ENCODE results near the gene C15orf39. TPM values are rescaled to one million over a fixed set of nuclear protein-coding genes. Genes with fewer than 3 reads are reported as not detected.
"Not testable (repeated sequence)": the region's sequence is repeated elsewhere in the genome, so short reads cannot be mapped to it uniquely, and the experiment has no call there.

The C15orf39 gene
- total RNA-seq, 2 experiments from 2014 or later = 14.1 to 14.2 TPM

DNA sequence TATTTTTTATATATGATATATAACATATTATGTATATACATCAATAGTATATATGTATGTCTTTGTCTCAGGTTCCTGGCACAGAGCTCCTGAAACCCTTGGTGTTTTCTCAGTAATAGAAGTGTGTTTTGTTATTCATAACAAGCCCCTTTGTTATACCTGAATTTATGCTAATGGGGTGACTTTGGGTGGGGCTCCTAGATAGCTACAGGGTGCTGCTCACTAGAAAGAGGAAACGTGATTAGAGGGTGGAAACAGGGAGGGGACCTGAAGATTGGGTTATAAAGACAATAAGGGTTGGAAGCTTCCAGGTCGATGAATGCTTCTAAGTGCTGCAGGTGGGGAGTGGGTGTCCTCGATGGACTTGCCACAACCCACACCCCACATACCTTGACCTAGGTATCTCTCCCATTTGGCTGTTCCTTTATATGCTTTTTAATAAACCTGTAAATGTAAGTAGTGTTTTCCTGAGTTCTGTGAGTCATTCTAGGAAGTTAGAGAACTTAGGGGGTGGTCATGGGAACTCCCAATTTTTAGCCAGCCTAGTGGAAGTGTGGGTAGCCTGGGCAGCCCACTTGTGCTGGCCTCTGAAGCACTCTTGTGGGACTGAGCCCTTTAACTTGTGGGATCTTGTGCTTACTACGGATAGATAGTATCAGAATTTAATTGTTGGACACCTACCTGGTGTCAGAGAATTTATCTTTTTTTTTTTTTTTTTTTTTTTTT is 36.9 kb upstream of the C15orf39 start:
- H3K9me3 Mint-ChIP-seq = no peaks in the 10 kb centered on the region
- no peak overlapping the region for H3K27ac Mint-ChIP-seq
- H3K4me1 Mint-ChIP-seq (ENCODE audit: low read depth) = peaks cover 7% of the 10 kb centered on the region
- no peak overlapping the region for H3K4me3 Mint-ChIP-seq
- no peak for DNase-seq
- intact Hi-C loops (cut with micrococcal nuclease) = no loop called here
- H3K27me3 Mint-ChIP-seq = peaks cover 4% of the 10 kb centered on the region
- CTCF ChIA-PET = no interaction called here
- no peaks in the 10 kb centered on the region for H3K36me3 Mint-ChIP-seq
- POLR2A ChIA-PET = no interaction called here

DNA sequence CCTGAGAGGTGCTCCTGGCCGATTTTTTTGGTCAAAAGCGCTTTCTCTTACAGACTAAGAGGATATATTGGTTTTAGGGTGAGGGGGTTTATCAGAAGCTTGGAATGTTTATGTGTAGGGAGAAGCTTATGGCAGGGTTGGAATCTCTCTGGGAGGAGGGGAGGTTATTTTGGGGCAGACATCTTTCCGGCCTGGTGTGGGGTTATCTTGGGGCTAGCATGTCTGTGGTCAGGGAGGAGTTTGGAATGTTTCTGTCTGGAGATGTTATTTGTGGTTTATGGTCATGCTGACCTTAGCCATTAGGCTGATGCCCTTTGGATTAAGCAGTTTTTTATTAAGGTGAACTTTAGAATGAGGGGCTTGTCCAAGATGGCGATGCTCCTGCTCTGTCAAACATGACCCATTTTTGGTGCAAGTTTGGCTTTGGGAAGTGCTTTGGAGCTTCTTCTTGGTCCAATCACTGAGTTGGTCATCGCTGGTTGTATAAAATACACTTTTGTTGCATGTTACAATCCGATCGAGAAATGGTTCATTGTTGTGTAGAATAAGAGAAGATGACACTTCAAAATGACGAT is 35.1 kb upstream of the C15orf39 start:
- H3K36me3 Mint-ChIP-seq; POLR2A ChIA-PET; H3K27ac Mint-ChIP-seq; intact Hi-C loops (cut with micrococcal nuclease); H3K9me3 Mint-ChIP-seq; DNase-seq; H3K4me3 Mint-ChIP-seq; H3K27me3 Mint-ChIP-seq: not testable (repeated sequence)
- CTCF ChIA-PET = interaction anchor here (0.6 kb wide), 1 partner anchor 178 kb away, joined by 3 read pairs; no protein-coding TSS in a partner anchor
- peaks cover 16% of the 10 kb centered on the region for H3K4me1 Mint-ChIP-seq (ENCODE audit: low read depth)

DNA sequence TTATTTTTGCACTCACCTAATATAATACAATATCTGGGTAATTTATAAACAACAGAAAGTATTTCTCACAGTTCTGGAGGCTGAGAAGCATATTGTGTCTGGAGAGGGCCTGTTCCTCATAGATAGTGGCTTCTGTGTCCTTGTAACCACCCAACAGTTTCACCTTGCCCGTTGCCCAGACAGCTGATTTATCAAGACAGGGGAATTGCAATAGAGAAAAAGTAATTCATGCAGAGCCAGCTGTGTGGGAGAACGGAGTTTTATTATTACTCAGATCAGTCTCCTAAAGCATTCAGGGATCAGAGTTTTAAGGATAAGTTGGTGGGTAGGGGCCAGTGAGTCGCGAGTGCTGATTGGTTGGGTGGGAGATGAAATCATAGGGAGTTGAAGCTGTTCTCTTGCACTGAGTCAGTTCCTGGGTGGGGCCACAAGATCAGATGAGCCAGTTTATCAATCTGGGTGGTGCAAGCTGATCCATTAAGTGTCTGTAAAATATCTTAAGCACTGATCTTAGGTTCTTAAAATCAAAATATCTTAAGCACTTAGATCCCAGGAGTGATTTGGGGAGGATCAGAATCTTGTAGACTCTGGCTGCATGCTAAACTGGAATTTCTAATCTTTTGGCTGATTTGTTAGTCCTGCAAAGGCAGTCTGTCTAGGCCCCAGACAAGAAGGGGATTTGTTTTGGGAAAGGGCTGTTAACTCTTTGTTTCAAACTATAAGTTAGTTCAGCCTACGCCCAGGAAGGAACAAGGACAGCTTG is 33.9 kb upstream of the C15orf39 start:
- CTCF ChIA-PET = interaction anchor here (0.6 kb wide), 1 partner anchor 162 kb away, joined by 3 read pairs; no protein-coding TSS in a partner anchor

DNA sequence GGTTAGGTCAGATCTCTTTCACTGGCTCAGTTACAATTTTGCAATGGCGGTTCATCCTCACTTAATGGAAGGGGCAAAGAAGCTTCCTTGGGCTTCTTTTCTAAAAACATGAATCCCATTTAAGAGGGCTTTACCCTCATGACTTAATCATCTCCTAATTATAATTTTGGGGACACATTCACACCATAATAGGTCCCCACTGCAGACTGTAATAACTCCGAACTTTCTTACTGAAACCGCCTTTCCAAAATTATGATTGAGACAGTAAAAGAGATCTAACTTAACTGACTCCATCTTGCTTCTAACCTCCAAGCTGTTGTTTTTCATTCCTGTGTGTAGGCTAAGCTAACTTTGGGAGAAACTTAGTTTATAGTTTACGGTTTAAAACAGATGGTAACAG is 33.3 kb upstream of the C15orf39 start:
- no peaks in the 10 kb centered on the region for H3K27me3 Mint-ChIP-seq
- H3K27ac Mint-ChIP-seq = no peak overlapping the region
- H3K9me3 Mint-ChIP-seq = no peaks in the 10 kb centered on the region
- no peak overlapping the region for H3K4me3 Mint-ChIP-seq
- peaks cover 17% of the 10 kb centered on the region for H3K4me1 Mint-ChIP-seq (ENCODE audit: low read depth)
- DNase-seq = no peak
- no peaks in the 10 kb centered on the region for H3K36me3 Mint-ChIP-seq
- CTCF ChIA-PET = interaction anchor here (0.6 kb wide), 1 partner anchor 161 kb away, joined by 3 read pairs; no protein-coding TSS in a partner anchor
- POLR2A ChIA-PET = no interaction called here
- intact Hi-C loops (cut with micrococcal nuclease) = no loop called here

More for the DNA sequence above, 33.9 kb upstream of the C15orf39 start:
- no peak overlapping the region for H3K4me3 Mint-ChIP-seq
- intact Hi-C loops (cut with micrococcal nuclease) = no loop called here
- peak; percentile 59 for DNase-seq
- H3K4me1 Mint-ChIP-seq (ENCODE audit: low read depth) = peaks cover 17% of the 10 kb centered on the region
- no peak overlapping the region for H3K27ac Mint-ChIP-seq
- POLR2A ChIA-PET = no interaction called here
- no peaks in the 10 kb centered on the region for H3K27me3 Mint-ChIP-seq
- no peaks in the 10 kb centered on the region for H3K9me3 Mint-ChIP-seq
- H3K36me3 Mint-ChIP-seq = no peaks in the 10 kb centered on the region

DNA sequence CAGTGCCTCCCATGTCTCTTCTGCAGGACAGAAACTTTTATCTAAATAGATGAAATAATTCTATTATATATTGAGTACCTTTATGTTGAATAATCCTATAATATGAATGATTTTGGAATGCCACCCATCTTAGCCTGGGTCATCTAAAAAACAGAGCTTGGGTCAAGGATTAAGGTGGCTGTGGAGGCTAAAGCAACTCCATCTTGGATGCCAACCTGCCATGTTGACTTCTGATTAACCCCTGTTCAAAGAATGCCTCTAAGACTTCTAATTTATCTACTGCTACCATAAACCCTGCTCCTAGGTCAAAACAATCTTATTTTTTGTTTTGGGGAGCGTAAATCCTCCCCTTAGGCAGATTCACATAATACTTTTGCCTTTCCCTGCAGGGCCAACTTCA is 31.5 kb upstream of the C15orf39 start:
- Mint-ChIP-seq H3K27me3 (no peaks in the 10 kb centered on the region), H3K27ac (no peak overlapping the region), H3K4me3 (no peak overlapping the region), H3K9me3 (no peaks in the 10 kb centered on the region), H3K4me1 (ENCODE audit: low read depth) (peaks cover 17% of the 10 kb centered on the region), H3K36me3 (no peaks in the 10 kb centered on the region)
- POLR2A ChIA-PET = no interaction called here
- intact Hi-C loops (cut with micrococcal nuclease) = no loop called here
- CTCF ChIA-PET = no interaction called here
- no peak for DNase-seq

DNA sequence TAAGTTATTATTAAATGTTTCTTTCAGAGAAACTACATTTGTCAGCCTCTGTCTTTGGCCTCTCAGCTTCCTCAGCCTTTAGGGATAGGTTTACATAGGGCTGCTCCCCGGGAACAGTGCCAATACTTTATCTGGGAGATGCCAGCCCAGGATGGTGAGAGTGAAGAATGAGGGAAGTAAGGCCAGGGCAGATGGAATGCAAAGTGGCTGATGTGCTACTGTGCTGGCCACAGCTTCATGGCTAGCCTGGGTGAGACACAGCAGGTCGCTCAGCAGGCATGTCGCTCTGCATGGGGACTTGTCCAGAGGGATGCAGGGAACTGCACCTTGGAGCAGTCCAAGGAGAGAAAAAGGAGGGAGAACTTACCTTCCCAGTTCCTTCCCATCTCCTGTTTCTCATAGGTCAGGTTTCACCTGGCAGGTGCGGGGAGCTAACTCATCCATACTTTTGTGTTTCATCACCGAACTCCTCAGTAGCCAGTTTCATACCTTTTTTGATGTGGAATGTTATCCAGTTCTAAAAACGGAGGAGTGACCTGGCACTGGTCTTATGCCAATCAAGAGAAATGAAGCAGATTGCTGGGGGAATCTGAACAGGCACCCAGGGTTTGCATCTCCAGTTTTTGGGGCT is 30.9 kb upstream of the C15orf39 start:
- CTCF ChIA-PET = no interaction called here
- POLR2A ChIA-PET = no interaction called here
- intact Hi-C loops (cut with micrococcal nuclease) = no loop called here
- Mint-ChIP-seq H3K4me1 (ENCODE audit: low read depth) (peaks cover 17% of the 10 kb centered on the region), H3K36me3 (no peaks in the 10 kb centered on the region), H3K27ac (no peak overlapping the region), H3K9me3 (no peaks in the 10 kb centered on the region), H3K27me3 (no peaks in the 10 kb centered on the region), H3K4me3 (no peak overlapping the region)
- DNase-seq = no peak

DNA sequence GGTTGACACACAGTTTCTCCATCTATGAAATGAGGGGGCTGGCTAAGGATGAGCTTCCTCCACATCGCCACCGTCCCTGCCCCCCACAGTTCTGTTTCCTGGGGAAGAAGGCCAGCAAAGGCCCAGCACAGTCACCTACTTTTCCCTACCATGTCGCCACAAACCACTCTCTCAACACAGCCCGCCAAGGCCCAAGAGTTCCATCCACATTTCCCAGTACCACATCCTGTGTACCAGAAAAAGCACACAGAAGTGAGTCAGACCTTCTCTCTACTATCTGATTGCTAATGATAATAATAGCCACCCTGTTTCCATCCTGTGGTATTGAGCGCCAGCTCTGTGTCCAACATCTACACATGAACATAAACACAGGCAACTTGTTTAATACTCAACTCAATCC is 30.3 kb upstream of the C15orf39 start:
- peak; percentile 43 for DNase-seq
- Mint-ChIP-seq H3K4me3 (no peak overlapping the region), H3K9me3 (no peaks in the 10 kb centered on the region), H3K27me3 (no peaks in the 10 kb centered on the region), H3K4me1 (ENCODE audit: low read depth) (peaks cover 17% of the 10 kb centered on the region), H3K27ac (no peak overlapping the region), H3K36me3 (no peaks in the 10 kb centered on the region)
- CTCF ChIA-PET = no interaction called here
- POLR2A ChIA-PET = no interaction called here
- intact Hi-C loops (cut with micrococcal nuclease) = no loop called here

DNA sequence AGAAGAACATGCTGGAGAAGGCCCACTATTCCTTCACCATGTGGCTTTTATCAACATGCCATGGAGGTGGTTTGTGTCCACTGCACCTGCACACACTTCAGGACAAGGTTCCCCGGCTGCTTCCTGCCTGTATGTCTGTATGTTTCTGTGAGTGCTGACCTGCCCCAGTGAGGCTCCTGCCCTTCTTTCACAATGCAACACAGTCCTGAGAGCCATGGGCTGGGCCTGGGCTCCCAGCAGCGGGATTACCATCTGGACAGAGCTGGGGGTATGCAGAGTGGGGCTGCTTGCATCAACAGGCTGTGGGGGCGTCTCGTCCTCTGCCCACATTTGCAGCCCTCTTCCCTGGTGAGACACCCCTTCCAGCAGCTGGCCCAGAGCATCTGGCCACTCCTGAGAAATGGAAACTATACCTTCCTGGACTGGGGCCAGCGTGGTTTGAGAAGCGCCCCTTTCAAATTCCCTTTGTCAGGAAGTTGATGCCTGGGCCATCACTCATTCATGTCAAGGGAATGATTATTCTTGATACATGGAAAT is 29.3 kb upstream of the C15orf39 start:
- H3K4me1 Mint-ChIP-seq (ENCODE audit: low read depth) = peaks cover 17% of the 10 kb centered on the region
- no peaks in the 10 kb centered on the region for H3K27me3 Mint-ChIP-seq
- H3K36me3 Mint-ChIP-seq = no peaks in the 10 kb centered on the region
- CTCF ChIA-PET = no interaction called here
- POLR2A ChIA-PET = no interaction called here
- H3K4me3 Mint-ChIP-seq = no peak overlapping the region
- H3K27ac Mint-ChIP-seq = no peak overlapping the region
- no peaks in the 10 kb centered on the region for H3K9me3 Mint-ChIP-seq
- no peak for DNase-seq
- intact Hi-C loops (cut with micrococcal nuclease) = no loop called here

DNA sequence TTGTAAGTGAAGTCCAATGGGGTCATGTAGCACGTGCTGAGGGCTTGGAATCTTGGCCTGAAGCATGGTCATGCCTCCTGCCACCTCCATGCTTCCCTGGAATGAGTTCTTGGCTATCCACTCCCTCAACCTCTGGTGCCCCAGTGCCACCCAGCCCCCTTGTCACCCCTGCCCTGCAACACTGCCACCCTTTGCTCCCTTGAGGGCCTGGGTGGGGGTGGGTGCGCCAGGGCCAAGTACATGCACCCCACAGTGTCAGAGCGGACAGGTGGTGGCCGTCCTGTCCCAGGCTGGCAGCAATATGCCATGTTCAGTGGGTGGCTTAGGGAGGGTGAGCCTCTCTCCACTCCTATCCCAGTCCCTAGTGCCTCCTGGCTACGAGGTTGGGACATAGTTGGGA is 27.6 kb upstream of the C15orf39 start:
- H3K4me3 Mint-ChIP-seq = no peak overlapping the region
- intact Hi-C loops (cut with micrococcal nuclease) = no loop called here
- H3K27me3 Mint-ChIP-seq = peaks cover 9% of the 10 kb centered on the region
- ChIA-PET POLR2A (no interaction called here), CTCF (no interaction called here)
- no peak overlapping the region for H3K27ac Mint-ChIP-seq
- H3K36me3 Mint-ChIP-seq = no peaks in the 10 kb centered on the region
- H3K4me1 Mint-ChIP-seq (ENCODE audit: low read depth) = peaks cover 10% of the 10 kb centered on the region
- DNase-seq = no peak
- no peaks in the 10 kb centered on the region for H3K9me3 Mint-ChIP-seq

DNA sequence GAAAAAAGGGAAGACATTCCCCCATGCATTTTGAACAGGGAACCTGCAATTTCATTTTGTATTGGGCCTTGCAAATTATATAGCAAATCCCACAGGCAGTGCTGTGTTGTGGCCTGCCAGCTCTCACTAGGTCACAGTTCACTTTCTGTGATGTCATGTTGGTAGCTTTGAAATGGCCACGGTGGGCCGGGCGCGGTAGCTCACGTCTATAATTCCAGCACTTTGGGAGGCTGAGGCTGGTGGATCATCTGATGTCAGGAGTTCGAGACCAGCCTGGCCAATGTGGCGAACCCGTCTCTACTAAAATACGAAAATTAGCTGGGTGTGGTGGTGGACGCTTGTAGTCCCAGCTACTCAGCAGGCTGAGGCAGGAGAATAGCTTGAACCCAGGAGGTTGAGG is 27.0 kb upstream of the C15orf39 start:
- no peaks in the 10 kb centered on the region for H3K36me3 Mint-ChIP-seq
- intact Hi-C loops (cut with micrococcal nuclease) = no loop called here
- peaks cover 13% of the 10 kb centered on the region for H3K27me3 Mint-ChIP-seq
- peaks cover 10% of the 10 kb centered on the region for H3K4me1 Mint-ChIP-seq (ENCODE audit: low read depth)
- no peak for DNase-seq
- CTCF ChIA-PET = interaction anchor here (1.0 kb wide), 1 partner anchor 29 kb away, joined by 7 read pairs; no protein-coding TSS in a partner anchor
- POLR2A ChIA-PET = no interaction called here
- no peak overlapping the region for H3K27ac Mint-ChIP-seq
- no peak overlapping the region for H3K4me3 Mint-ChIP-seq
- no peaks in the 10 kb centered on the region for H3K9me3 Mint-ChIP-seq

DNA sequence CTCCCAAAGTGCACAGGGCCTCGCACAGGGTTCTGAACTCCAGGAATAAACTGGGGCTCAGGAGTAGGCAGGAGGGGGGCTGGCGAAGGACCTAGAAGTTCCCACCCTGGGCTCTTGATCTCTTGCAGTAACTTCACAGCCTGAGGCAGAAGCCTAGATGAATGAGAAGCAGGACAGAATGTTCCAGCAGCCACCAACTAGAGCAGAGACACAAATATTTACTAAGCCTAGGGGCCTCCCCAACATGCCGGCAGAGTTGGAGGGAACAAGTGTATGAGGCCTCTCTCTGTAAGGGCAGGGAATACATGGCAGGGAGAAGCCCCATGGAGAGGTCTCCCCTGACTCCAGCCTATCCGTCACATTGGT is 25.3 kb upstream of the C15orf39 start:
- intact Hi-C loops (cut with micrococcal nuclease) = no loop called here
- DNase-seq = no peak
- no peak overlapping the region for H3K27ac Mint-ChIP-seq
- H3K9me3 Mint-ChIP-seq = no peaks in the 10 kb centered on the region
- ChIA-PET CTCF (no interaction called here), POLR2A (no interaction called here)
- no peak overlapping the region for H3K4me3 Mint-ChIP-seq
- H3K36me3 Mint-ChIP-seq = no peaks in the 10 kb centered on the region
- H3K27me3 Mint-ChIP-seq = peaks cover 24% of the 10 kb centered on the region
- peaks cover 3% of the 10 kb centered on the region for H3K4me1 Mint-ChIP-seq (ENCODE audit: low read depth)

DNA sequence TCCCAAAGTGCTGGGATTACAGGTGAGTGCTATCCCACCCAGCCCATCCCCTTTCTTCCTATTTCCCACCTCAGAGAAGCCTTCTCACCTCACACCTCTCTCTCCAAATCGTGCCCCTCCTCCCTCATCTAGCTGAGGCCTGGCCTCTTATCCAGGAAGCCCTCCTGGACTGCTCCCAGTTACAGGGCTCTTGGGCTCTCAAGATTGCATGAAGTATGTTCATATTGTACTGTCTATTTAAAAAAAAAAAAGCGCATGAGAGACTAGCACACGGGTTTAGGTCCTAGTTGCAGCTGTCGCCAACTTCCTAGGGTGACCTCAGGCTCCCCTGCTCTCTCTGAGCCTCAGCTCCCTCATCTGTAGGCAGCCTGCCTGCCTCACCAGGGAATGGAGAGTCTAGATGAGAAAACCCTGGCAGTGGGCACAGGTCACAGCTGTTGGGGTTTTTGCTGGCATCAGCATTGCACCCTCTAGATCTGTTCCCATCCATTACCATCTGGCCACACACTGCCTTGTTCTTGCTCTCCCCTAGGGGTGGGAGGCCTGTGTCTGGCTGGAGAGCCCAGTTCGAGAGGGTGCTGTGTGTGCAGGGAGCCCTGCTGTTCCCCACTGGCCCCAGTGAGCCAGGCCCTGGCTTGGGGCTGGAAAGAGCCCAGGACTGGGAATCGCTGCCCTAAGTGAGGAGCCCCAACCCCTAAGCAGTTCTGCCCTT is 24.2 kb upstream of the C15orf39 start:
- peaks cover 30% of the 10 kb centered on the region for H3K27me3 Mint-ChIP-seq

More for the DNA sequence above, 24.2 kb upstream of the C15orf39 start:
- no peaks in the 10 kb centered on the region for H3K9me3 Mint-ChIP-seq
- no peaks in the 10 kb centered on the region for H3K4me1 Mint-ChIP-seq (ENCODE audit: low read depth)
- no peak overlapping the region for H3K4me3 Mint-ChIP-seq
- no peaks in the 10 kb centered on the region for H3K36me3 Mint-ChIP-seq
- intact Hi-C loops (cut with micrococcal nuclease) = no loop called here
- POLR2A ChIA-PET = no interaction called here
- no peak for DNase-seq
- CTCF ChIA-PET = no interaction called here
- H3K27ac Mint-ChIP-seq = no peak overlapping the region
